K562 (cell line): ENCODE data around the gene ELP1. TPM values are rescaled to one million over a fixed set of nuclear protein-coding genes. Genes with fewer than 3 reads are reported as not detected.
A peak's percentile ranks its signal among the peaks of the same experiment; 100 is the strongest.

Experiments
- ATF7 ChIP-seq: fragments of 450-650 bp; IDR thresholded peaks from 2 replicates; pipeline ENCODE4 v1.7.1; 2014; ENCODE audit warnings: mild to moderate bottlenecking, moderate library complexity
- CHD2 ChIP-seq: IDR thresholded peaks from 2 replicates; pipeline ENCODE4 v1.6.1; 2011; ENCODE audit warnings: low read depth, low read length
- CHD7 ChIP-seq: fragments of 200-600 bp; sonication (generic); IDR thresholded peaks from one replicate; pipeline ENCODE4 v1.6.1; 2012; ENCODE audit warnings: mild to moderate bottlenecking, low read depth, low read length, inconsistent platforms
- CLOCK ChIP-seq: fragments of 250-450 bp; sonication (Bioruptor Pico); IDR thresholded peaks from 2 replicates; pipeline ENCODE4 v1.4.0; 2020; ENCODE audit warnings: mild to moderate bottlenecking, moderate library complexity, borderline replicate concordance
- DACH1 ChIP-seq: fragments of 450-650 bp; IDR thresholded peaks from 2 replicates; pipeline ENCODE4 v1.6.1; 2018; ENCODE audit not compliant: partially characterized antibody
- DIDO1 ChIP-seq: fragments of 450-650 bp; IDR thresholded peaks from 2 replicates; pipeline ENCODE4 v1.6.1; 2016; ENCODE audit warnings: low read depth, missing biosample characterization, missing genetic modification characterization
- RBFOX2 ChIP-seq: fragments of 200-400 bp; formaldehyde crosslinking; IDR thresholded peaks from 2 replicates; pipeline ENCODE4 v1.6.1; 2017; ENCODE audit warnings: low read depth, mild to moderate bottlenecking, low read length, moderate library complexity
- SRSF9 ChIP-seq: fragments of 200-400 bp; formaldehyde crosslinking; IDR thresholded peaks from 2 replicates; pipeline ENCODE4 v1.6.1; 2017; ENCODE audit warnings: low read depth, low read length, borderline replicate concordance
- THRB ChIP-seq: fragments of 450-650 bp; formaldehyde crosslinking; conservative IDR thresholded peaks from 2 replicates; pipeline ENCODE4 v1.4.0; 2022; ENCODE audit warnings: mild to moderate bottlenecking, missing genetic modification characterization
- ZC3H11A ChIP-seq: IDR thresholded peaks from 2 replicates; pipeline ENCODE4 v1.6.1; 2012; ENCODE audit warnings: low read depth, low read length, improper control_type of control experiment
- ZFP36 ChIP-seq: fragments of 150-350 bp; IDR thresholded peaks from 2 replicates; pipeline ENCODE4 v1.6.1; 2018; ENCODE audit warnings: low read length, low read depth; ENCODE audit not compliant: partially characterized antibody
- ZNF263 ChIP-seq: sonication (generic); formaldehyde crosslinking; IDR thresholded peaks from 2 replicates; pipeline ENCODE4 v1.8.0; 2022; ENCODE audit warnings: mild to moderate bottlenecking, missing genetic modification reagents, borderline replicate concordance
- ZNF778 ChIP-seq: fragments of 450-650 bp; formaldehyde crosslinking; IDR thresholded peaks from 2 replicates; pipeline ENCODE4 v1.4.0; 2020; ENCODE audit warnings: mild to moderate bottlenecking, moderate library complexity
- polyA plus RNA-seq, 8 experiments: library from polyadenylated mRNA; depleted of rRNA in 4 of 8; stranded (reverse) in 5 of 8; unstranded in 3 of 8; fragments of >200 nt; fragmentation: Nextera tagmentation in 2 of 8; fragmentation: Illumina TruSeq in 1 of 8; extraction: Ambion mirVana in 2 of 8; extraction: Trizol in 1 of 8; gene quantifications; 2 replicates each; pipeline versions ENCODE4 v1.2.1 to v1.2.3, GENCODE V29; 2011 to 2014; ENCODE audit warnings: inconsistent platforms in 1 of 8, missing spikeins in 1 of 8
- total RNA-seq, 7 experiments: library from RNA; depleted of rRNA in 6 of 7; stranded (reverse); fragments of >200 nt in 6 of 7; fragmentation: Illumina TruSeq in 2 of 7; extraction: Trizol in 2 of 7; gene quantifications; 2 replicates each; pipeline versions ENCODE4 v1.2.1 to v1.2.3, GENCODE V29; 2011 to 2021; ENCODE audit warnings: low replicate concordance in 1 of 7

The ELP1 gene
- total and polyA plus RNA-seq, 9 of the 15 experiments (the other 6 are each of a cell fraction or from before 2014, with no cell fraction given) = 17.0 to 48.6 (median 39.7) TPM

GRCh38 chr9:108934323-108934893 is 484 bp upstream of the ELP1 start, which contains the start of gene ABITRAM (continued):
- TF ChIP-seq CLOCK (CRISPR knock-in tag) (no peak), CHD2 (no peak), ZC3H11A (no peak), ATF7 (no peak), RBFOX2 (no peak), SRSF9 (no peak), THRB (CRISPR knock-in tag) (no peak), DACH1 (no peak), ZNF778 (no peak), ZNF263 (CRISPR knock-in tag) (no peak), CHD7 (no peak), DIDO1 (tag) (no peak), ZFP36 (peak; percentile 16)
